ENCODE data around the gene TBC1D28.

DNA sequence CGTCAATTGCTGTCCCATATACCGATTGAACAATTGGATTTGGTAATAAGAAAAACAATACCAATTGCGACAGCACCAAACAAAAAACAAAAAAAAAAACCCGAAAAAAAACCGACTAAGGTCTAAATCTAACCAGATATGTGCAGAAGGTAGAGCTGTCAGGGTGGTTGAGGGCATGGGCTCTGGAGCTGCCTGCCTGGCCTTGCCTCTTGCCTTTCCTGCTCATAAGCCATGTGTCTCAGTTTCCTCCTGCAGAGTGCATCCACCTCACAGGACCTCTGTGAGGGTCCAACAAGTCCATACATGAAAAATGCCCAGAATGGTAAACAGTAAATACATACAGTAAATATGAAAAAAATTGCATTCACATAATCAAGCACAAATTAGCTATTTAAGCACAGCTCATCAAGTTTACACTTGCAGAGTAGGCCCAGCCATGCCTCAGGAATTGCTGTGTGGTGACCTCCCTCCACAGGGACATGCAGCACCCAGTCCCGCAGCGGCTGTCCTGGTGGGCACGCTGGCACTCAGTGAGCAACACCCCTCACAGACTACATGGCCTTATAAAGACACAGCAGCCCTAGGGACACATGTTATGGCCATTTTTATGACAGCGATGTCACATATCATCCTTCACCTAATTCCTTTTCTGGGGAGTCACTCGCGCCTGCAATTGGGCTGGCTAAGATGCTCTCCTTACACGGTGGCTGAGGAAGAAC is 17.9 kb downstream of the TBC1D28 start:
- TF ChIP-seq, protein P1, sequence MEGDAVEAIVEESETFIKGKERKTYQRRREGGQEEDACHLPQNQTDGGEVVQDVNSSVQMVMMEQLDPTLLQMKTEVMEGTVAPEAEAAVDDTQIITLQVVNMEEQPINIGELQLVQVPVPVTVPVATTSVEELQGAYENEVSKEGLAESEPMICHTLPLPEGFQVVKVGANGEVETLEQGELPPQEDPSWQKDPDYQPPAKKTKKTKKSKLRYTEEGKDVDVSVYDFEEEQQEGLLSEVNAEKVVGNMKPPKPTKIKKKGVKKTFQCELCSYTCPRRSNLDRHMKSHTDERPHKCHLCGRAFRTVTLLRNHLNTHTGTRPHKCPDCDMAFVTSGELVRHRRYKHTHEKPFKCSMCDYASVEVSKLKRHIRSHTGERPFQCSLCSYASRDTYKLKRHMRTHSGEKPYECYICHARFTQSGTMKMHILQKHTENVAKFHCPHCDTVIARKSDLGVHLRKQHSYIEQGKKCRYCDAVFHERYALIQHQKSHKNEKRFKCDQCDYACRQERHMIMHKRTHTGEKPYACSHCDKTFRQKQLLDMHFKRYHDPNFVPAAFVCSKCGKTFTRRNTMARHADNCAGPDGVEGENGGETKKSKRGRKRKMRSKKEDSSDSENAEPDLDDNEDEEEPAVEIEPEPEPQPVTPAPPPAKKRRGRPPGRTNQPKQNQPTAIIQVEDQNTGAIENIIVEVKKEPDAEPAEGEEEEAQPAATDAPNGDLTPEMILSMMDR (IDR thresholded peaks at IDR 0.05): no peak
- TF ChIP-seq EZH2 (IDR thresholded peaks at IDR 0.05): no peak

Data from neural progenitor cell (in vitro differentiated cells).